Stimulated activated CD8-positive, alpha-beta memory T cell treated with anti-CD3 and anti-CD28 coated beads, Interleukin-12 subunit alpha, Interleukin-12 subunit beta, amount 100 ng/mL, for 1 hour (primary cell): ENCODE data around the gene CPPED1.
"Not testable (repeated sequence)": the region's sequence is repeated elsewhere in the genome, so short reads cannot be mapped to it uniquely, and the experiment has no call there.

Experiments used
- DNase-seq: peaks from one replicate; pipeline ENCODE4 v3.0.0-alpha.2; 2020; ENCODE audit warnings: low read depth

Gene CPPED1

GRCh38 chr16:12766853-12767252, 36.8 kb downstream of the CPPED1 start:
- DNase-seq: no peak

- DNase-seq: not testable (repeated sequence)
Measured at GRCh38 chr16:12766208-12766607, 37.5 kb downstream of the CPPED1 start.

- no peak for DNase-seq
Measured at GRCh38 chr16:12764813-12765488, 38.7 kb downstream of the CPPED1 start.

GRCh38 chr16:12763517-12763916, 40.2 kb downstream of the CPPED1 start:
- DNase-seq: no peak

- DNase-seq: no peak
Measured at GRCh38 chr16:12760819-12761611, 42.7 kb downstream of the CPPED1 start.

GRCh38 chr16:12758670-12759558, 44.8 kb downstream of the CPPED1 start:
- no peak for DNase-seq

- no peak for DNase-seq
Measured at GRCh38 chr16:12758031-12758669, 45.5 kb downstream of the CPPED1 start.

GRCh38 chr16:12757546-12757945, 46.1 kb downstream of the CPPED1 start:
- no peak for DNase-seq

- DNase-seq: no peak
Measured at GRCh38 chr16:12754824-12755543, 48.7 kb downstream of the CPPED1 start.

- no peak for DNase-seq
Measured at GRCh38 chr16:12753203-12754023, 50.3 kb downstream of the CPPED1 start.

GRCh38 chr16:12752159-12752558, 51.5 kb downstream of the CPPED1 start:
- no peak for DNase-seq

- DNase-seq: no peak
Measured at GRCh38 chr16:12750554-12750918, 53.2 kb downstream of the CPPED1 start.

- no peak for DNase-seq
Measured at GRCh38 chr16:12749076-12749475, 54.6 kb downstream of the CPPED1 start.

- DNase-seq: no peak
Measured at GRCh38 chr16:12747827-12748226, 55.9 kb downstream of the CPPED1 start.

GRCh38 chr16:12747261-12747660, 56.4 kb downstream of the CPPED1 start:
- DNase-seq: no peak

- no peak for DNase-seq
Measured at GRCh38 chr16:12744860-12745259, 58.8 kb downstream of the CPPED1 start.

GRCh38 chr16:12742741-12743140, 60.9 kb downstream of the CPPED1 start:
- DNase-seq: no peak

- DNase-seq: no peak
Measured at GRCh38 chr16:12740986-12741610, 62.6 kb downstream of the CPPED1 start.

- DNase-seq: no peak
Measured at GRCh38 chr16:12739738-12740137, 63.9 kb downstream of the CPPED1 start.

- no peak for DNase-seq
Measured at GRCh38 chr16:12737563-12737962, 66.1 kb downstream of the CPPED1 start.
